HG03575 (cell line): Measurements from ENCODE around the gene IP6K1.
"Not testable (repeated sequence)": the region's sequence is repeated elsewhere in the genome, so short reads cannot be mapped to it uniquely, and the experiment has no call there.

Experiments
- ATAC-seq: cut with Tn5 transposase; IDR thresholded peaks from one replicate; pipeline ENCODE4 v1.9.1; 2021; ENCODE audit not compliant: unreplicated experiment, insufficient number of reproducible peaks, low FRiP score; ENCODE audit errors: extremely low read depth

IP6K1 gene

GRCh38 chr3:49794926-49795905 lies 8.9 kb upstream of the IP6K1 start:
- no peak for ATAC-seq

- ATAC-seq: no peak
These were observed 8.1 kb upstream of the IP6K1 start for GRCh38 chr3:49794431-49794830.

- ATAC-seq: no peak
These were observed 7.2 kb upstream of the IP6K1 start for GRCh38 chr3:49793486-49794085.

- no peak for ATAC-seq
These were observed 6.2 kb upstream of the IP6K1 start for GRCh38 chr3:49792371-49793150.

GRCh38 chr3:49791571-49791970 lies 5.2 kb upstream of the IP6K1 start:
- ATAC-seq: no peak

- no peak for ATAC-seq
These were observed 4.5 kb upstream of the IP6K1 start for GRCh38 chr3:49790626-49791411.

GRCh38 chr3:49788056-49788455 lies 1.7 kb upstream of the IP6K1 start:
- no peak for ATAC-seq

- no peak for ATAC-seq
These were observed 1.2 kb upstream of the IP6K1 start for GRCh38 chr3:49787536-49787935.

- no peak for ATAC-seq
These were observed 781 bp upstream of the IP6K1 start for GRCh38 chr3:49787182-49787464.

GRCh38 chr3:49785565-49786356 lies 581 bp downstream of the IP6K1 start:
- ATAC-seq: no peak

GRCh38 chr3:49782277-49782676 lies 4.1 kb downstream of the IP6K1 start:
- ATAC-seq: not testable (repeated sequence)

GRCh38 chr3:49781415-49782199 lies 4.7 kb downstream of the IP6K1 start:
- ATAC-seq: no peak

GRCh38 chr3:49780975-49781365 lies 5.4 kb downstream of the IP6K1 start:
- not testable (repeated sequence) for ATAC-seq

- no peak for ATAC-seq
These were observed 6.0 kb downstream of the IP6K1 start for GRCh38 chr3:49780080-49780974.

GRCh38 chr3:49779358-49780079 lies 6.8 kb downstream of the IP6K1 start:
- no peak for ATAC-seq

GRCh38 chr3:49776101-49776500 lies 10.2 kb downstream of the IP6K1 start:
- not testable (repeated sequence) for ATAC-seq
